HFFc6 (cell line): ENCODE results near the gene ZNF628. TPM values are rescaled to one million over a fixed set of nuclear protein-coding genes. Genes with fewer than 3 reads are reported as not detected.

Experiments used
- DNase-seq: peaks from one replicate; pipeline ENCODE4 v3.0.0-alpha.2; 2018
- H3K27ac Mint-ChIP-seq: 2 replicates; pipeline ENCODE4 v1.8.0; 2020; ENCODE audit warnings: mild to moderate bottlenecking, mixed read lengths
- H3K27me3 Mint-ChIP-seq: 2 replicates; pipeline ENCODE4 v1.8.0; 2021; ENCODE audit warnings: mild to moderate bottlenecking, moderate library complexity, mixed read lengths; ENCODE audit not compliant: insufficient read depth
- H3K36me3 Mint-ChIP-seq: 2 replicates; pipeline ENCODE4 v1.8.0; 2021; ENCODE audit warnings: low read depth, mixed read lengths
- H3K4me1 Mint-ChIP-seq: 2 replicates; pipeline ENCODE4 v1.8.0; 2020; ENCODE audit warnings: low read depth, mixed read lengths
- H3K4me3 Mint-ChIP-seq: 2 replicates; pipeline ENCODE4 v1.8.0; 2020; ENCODE audit warnings: mild to moderate bottlenecking, moderate library complexity, mixed read lengths
- H3K9me3 Mint-ChIP-seq: 2 replicates; pipeline ENCODE4 v1.8.0; 2020; ENCODE audit warnings: mild to moderate bottlenecking, mixed read lengths
- CTCF ChIP-seq: fragments of 200-600 bp; sonication (generic); IDR thresholded peaks from 2 replicates; pipeline ENCODE4 v1.5.0; 2021; ENCODE audit warnings: antibody characterized with exemption, mild to moderate bottlenecking
- total RNA-seq, 6 experiments: library from RNA; stranded (reverse); fragmentation: NEBNext Ultra II Directional; extraction: Animal tissue kit (Norgen Biotek cat#: 25700); gene quantifications; 2 replicates in 1 of 6; 3 replicates in 5 of 6; pipeline ENCODE4 v1.2.3, GENCODE V29; 2021

ZNF628 gene
- total RNA-seq, 6 experiments from 2014 or later, result 8.6 to 11.3 (median 9.5) TPM

- peak overlapping the region; percentile 87 for H3K4me3 Mint-ChIP-seq
- no peak for DNase-seq
- TF ChIP-seq CTCF, result 0 out of 2 replicates have a peak, but pooled peaks have one; percentile 18
These were observed 9.1 kb downstream of the ZNF628 start for GRCh38 chr19:55485439-55486011.

GRCh38 chr19:55486043-55486970 is 9.9 kb downstream of the ZNF628 start:
- Mint-ChIP-seq H3K27ac (peak overlapping the region; percentile 99), H3K36me3 (no peaks in the 10 kb centered on the region), H3K4me1 (peaks cover 27% of the 10 kb centered on the region), H3K4me3 (peak overlapping the region; percentile 87), H3K9me3 (no peaks in the 10 kb centered on the region), H3K27me3 (peaks cover 4% of the 10 kb centered on the region)
- no peak for DNase-seq
- TF ChIP-seq CTCF, result no peak

More at GRCh38 chr19:55485439-55486011, 9.1 kb downstream of the ZNF628 start:
- Mint-ChIP-seq H3K27me3 (peaks cover 4% of the 10 kb centered on the region), H3K36me3 (no peaks in the 10 kb centered on the region), H3K4me1 (peaks cover 27% of the 10 kb centered on the region), H3K9me3 (no peaks in the 10 kb centered on the region), H3K27ac (peak overlapping the region; percentile 97)

- peak overlapping the region; percentile 87 for H3K4me3 Mint-ChIP-seq
- no peaks in the 10 kb centered on the region for H3K9me3 Mint-ChIP-seq
- peak overlapping the region; percentile 99 for H3K27ac Mint-ChIP-seq
- no peaks in the 10 kb centered on the region for H3K36me3 Mint-ChIP-seq
- H3K27me3 Mint-ChIP-seq, result peaks cover 4% of the 10 kb centered on the region
- TF ChIP-seq CTCF, result no peak
- H3K4me1 Mint-ChIP-seq, result peaks cover 36% of the 10 kb centered on the region
- DNase-seq, result peak; percentile 99
These were observed 10.8 kb downstream of the ZNF628 start for GRCh38 chr19:55486971-55487923.

GRCh38 chr19:55487924-55488687 is 11.7 kb downstream of the ZNF628 start, which contains the start of gene SSC5D:
Gene SSC5D, plus strand, starts transcription at chr19:55488436. Its CDS starts 154 bp downstream, at chr19:55488590.
- peak; percentile 48 for DNase-seq
- no peaks in the 10 kb centered on the region for H3K9me3 Mint-ChIP-seq
- TF ChIP-seq CTCF, result no peak
- H3K4me1 Mint-ChIP-seq, result peaks cover 45% of the 10 kb centered on the region
- H3K4me3 Mint-ChIP-seq, result peak within 1 kb of the TSS; percentile 87
- no peaks in the 10 kb centered on the region for H3K36me3 Mint-ChIP-seq
- H3K27ac Mint-ChIP-seq, result peak within 1 kb of the TSS; percentile 99
- peaks cover 4% of the 10 kb centered on the region for H3K27me3 Mint-ChIP-seq
